Stimulated activated naive B cell treated with anti-CD40 and anti-IgM and Interleukin-4, amounts not matched to agents 10 μg/mL and 1 μg/mL and 100 μg/mL, for 72 hours (primary cell): Measurements from ENCODE around the gene KRTAP3-2.
A peak's percentile ranks its signal among the peaks of the same experiment; 100 is the strongest.

Experiments used
- ATAC-seq, 2 donors: fragments of 150-1000 bp; cut with Tn5 transposase; replicated peaks; 2 replicates each; pipeline ENCODE4 v1.10.0; 2021; ENCODE audit warnings: moderate library complexity in 1 of 2
- DNase-seq: peaks from one replicate; pipeline ENCODE4 v3.0.0; 2021
- H3K27ac Mint-ChIP-seq: one replicate; pipeline ENCODE4 v1.8.0; 2022; ENCODE audit warnings: mild to moderate bottlenecking, mixed read lengths
- H3K27me3 Mint-ChIP-seq, 2 donors: one replicate each; pipeline ENCODE4 v1.8.0; 2022; ENCODE audit warnings: mixed read lengths in 2 of 2
- H3K36me3 Mint-ChIP-seq, 2 donors: one replicate each; pipeline ENCODE4 v1.8.0; 2022; ENCODE audit warnings: mixed read lengths in 2 of 2, mild to moderate bottlenecking in 1 of 2
- H3K4me1 Mint-ChIP-seq, 2 donors: one replicate each; pipeline ENCODE4 v1.8.0; 2022; ENCODE audit warnings: mixed read lengths in 2 of 2, mild to moderate bottlenecking in 1 of 2
- H3K4me3 Mint-ChIP-seq, 2 donors: one replicate each; pipeline ENCODE4 v1.8.0; 2022; ENCODE audit warnings: mild to moderate bottlenecking in 2 of 2, mixed read lengths in 2 of 2, moderate library complexity in 1 of 2
- H3K9me3 Mint-ChIP-seq, 2 donors: one replicate each; pipeline ENCODE4 v1.8.0; 2022; ENCODE audit warnings: mixed read lengths in 2 of 2, mild to moderate bottlenecking in 1 of 2

Gene KRTAP3-2

DNA sequence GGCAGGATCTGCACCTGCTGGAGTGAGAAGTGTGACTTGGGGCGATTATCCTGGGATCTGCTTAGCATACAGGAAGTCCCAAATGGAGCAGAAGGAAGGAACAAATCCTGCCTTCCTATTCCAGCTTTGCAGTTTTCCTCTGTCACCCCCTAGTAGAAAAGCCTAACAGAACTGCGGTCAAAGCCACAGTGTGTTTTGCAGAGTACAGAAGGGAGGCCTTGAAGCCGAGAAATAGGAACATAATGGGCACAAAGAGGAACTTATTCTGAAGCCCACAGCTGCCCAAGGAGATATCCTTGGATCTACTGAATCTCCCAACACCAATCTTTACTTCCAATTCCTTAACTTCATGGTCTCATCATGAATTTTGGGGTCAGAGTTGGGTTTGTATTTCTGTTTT lies 18.8 kb upstream of the KRTAP3-2 start:
- Mint-ChIP-seq H3K27ac (no peak overlapping the region), H3K9me3 (peaks cover 4 to 5% of the 10 kb centered on the region in 2 donors), H3K4me1 (peaks cover 4 to 8% of the 10 kb centered on the region in 2 donors), H3K36me3 (peaks cover 0 to 4% of the 10 kb centered on the region in 2 donors), H3K27me3 (peaks cover 5 to 6% of the 10 kb centered on the region in 2 donors), H3K4me3 (no peak overlapping the region)
- DNase-seq, result no peak
- ATAC-seq, result no peak

DNA sequence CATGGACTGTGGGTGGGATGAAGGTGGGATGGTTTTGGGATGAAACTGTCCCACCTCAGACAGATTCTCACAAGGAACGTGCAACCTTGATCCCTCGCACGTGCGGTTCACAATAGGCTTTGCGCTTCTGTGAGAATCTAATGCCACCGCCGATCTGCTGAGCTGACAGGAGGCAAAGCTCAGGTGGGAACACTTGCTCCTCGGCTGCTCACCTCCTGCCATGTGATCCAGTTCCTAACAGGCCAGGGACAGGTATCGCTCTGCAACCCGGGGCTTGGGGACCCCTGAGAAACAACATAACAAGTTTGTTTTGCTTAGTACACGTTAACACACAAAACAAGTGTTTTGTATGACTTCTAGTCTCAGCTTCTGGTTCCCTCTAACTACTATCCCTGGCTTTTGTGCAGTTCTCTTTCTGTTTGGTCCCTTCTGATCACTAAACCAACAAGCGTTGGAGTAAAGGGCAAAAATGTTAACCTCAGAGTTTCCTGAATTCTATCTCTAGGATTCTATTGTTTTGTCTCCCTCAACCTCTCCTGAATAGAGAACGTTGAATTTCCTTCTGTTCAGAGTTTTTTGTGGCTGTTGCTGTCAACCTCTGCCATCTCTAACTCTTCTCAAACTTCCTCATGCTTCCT lies 17.0 kb upstream of the KRTAP3-2 start:
- Mint-ChIP-seq H3K4me1 (peaks cover 4 to 8% of the 10 kb centered on the region in 2 donors), H3K27me3 (peaks cover 0 to 3% of the 10 kb centered on the region in 2 donors), H3K27ac (no peak overlapping the region), H3K4me3 (no peak overlapping the region), H3K36me3 (peaks cover 0 to 4% of the 10 kb centered on the region in 2 donors), H3K9me3 (peaks cover 4 to 5% of the 10 kb centered on the region in 2 donors)
- DNase-seq (no peak), ATAC-seq (no peak)

DNA sequence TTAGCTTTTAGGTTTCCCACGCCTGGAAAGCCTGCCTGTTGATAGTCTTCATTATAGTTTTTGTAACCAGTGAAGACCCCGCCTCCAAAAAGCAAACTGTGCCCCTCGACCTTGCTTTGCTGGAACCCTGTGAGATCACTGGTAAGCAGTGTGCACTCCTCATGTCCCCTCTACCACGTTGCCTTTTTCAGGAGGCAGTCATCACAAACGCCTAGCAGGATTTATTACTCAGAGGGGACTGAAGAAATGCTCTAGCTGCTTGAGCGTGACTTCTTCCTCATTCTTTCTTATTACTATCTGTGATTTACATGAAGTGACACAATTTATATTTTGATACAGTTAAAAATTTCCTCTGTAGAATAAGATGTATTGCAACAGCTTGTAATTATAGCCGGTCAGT lies 15.7 kb upstream of the KRTAP3-2 start:
- H3K4me3 Mint-ChIP-seq, result no peak overlapping the region

DNA sequence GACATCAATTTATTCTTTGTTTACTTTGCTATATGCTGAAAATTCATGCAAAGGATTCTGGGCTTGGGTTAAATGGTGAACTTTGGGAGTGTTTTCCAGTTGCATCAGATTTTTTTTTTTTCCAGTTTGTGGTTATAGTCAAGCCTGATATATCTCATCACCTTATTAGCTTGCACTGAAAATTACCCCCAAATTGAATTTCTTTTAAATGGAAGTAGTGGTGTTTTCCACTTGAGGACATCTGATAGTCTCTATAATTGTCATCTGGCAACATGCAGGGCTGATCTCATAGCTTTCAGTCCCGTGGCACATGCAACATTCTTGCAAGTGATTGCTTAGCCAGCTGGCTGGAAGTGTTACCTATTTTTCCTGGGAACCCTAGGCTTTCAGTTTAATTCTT lies 13.9 kb upstream of the KRTAP3-2 start:
- DNase-seq (no peak), ATAC-seq (no peak)
- H3K27me3 Mint-ChIP-seq, result peaks cover 0 to 3% of the 10 kb centered on the region in 2 donors
- no peak overlapping the region for H3K27ac Mint-ChIP-seq
- peaks cover 5 to 8% of the 10 kb centered on the region in 2 donors for H3K4me1 Mint-ChIP-seq
- H3K36me3 Mint-ChIP-seq, result no peaks in the 10 kb centered on the region
- H3K9me3 Mint-ChIP-seq, result no peaks in the 10 kb centered on the region
- H3K4me3 Mint-ChIP-seq, result no peak overlapping the region

More for the DNA sequence above, 15.7 kb upstream of the KRTAP3-2 start:
- H3K36me3 Mint-ChIP-seq, result no peaks in the 10 kb centered on the region
- H3K9me3 Mint-ChIP-seq, result no peaks in the 10 kb centered on the region
- peaks cover 0 to 3% of the 10 kb centered on the region in 2 donors for H3K27me3 Mint-ChIP-seq
- ATAC-seq, result peak; percentile 29 to 57
- peaks cover 4 to 8% of the 10 kb centered on the region in 2 donors for H3K4me1 Mint-ChIP-seq
- DNase-seq, result no peak
- no peak overlapping the region for H3K27ac Mint-ChIP-seq

DNA sequence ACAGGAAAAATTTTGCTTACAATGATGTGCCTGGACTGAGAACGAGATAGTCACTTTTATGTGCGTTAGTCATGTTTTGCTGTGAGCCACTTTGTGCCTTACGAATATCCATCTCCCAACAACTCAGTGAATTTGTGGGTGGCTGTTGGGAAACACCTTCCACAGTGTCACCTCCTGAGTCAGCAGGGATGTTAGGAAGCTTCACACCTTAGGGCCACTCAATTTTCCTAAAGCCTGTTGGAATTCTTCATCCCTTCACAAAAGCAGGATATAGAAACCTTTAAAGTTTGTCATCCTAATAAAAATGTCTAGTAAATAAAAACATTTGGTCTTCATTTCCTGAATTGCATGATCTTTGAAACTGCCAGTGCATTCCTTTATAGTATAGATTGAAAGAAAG lies 13.5 kb upstream of the KRTAP3-2 start:
- Mint-ChIP-seq H3K4me3 (no peak overlapping the region), H3K4me1 (peaks cover 5 to 8% of the 10 kb centered on the region in 2 donors), H3K27ac (no peak overlapping the region), H3K36me3 (no peaks in the 10 kb centered on the region), H3K9me3 (no peaks in the 10 kb centered on the region), H3K27me3 (peaks cover 0 to 3% of the 10 kb centered on the region in 2 donors)
- no peak for DNase-seq
- no peak for ATAC-seq

DNA sequence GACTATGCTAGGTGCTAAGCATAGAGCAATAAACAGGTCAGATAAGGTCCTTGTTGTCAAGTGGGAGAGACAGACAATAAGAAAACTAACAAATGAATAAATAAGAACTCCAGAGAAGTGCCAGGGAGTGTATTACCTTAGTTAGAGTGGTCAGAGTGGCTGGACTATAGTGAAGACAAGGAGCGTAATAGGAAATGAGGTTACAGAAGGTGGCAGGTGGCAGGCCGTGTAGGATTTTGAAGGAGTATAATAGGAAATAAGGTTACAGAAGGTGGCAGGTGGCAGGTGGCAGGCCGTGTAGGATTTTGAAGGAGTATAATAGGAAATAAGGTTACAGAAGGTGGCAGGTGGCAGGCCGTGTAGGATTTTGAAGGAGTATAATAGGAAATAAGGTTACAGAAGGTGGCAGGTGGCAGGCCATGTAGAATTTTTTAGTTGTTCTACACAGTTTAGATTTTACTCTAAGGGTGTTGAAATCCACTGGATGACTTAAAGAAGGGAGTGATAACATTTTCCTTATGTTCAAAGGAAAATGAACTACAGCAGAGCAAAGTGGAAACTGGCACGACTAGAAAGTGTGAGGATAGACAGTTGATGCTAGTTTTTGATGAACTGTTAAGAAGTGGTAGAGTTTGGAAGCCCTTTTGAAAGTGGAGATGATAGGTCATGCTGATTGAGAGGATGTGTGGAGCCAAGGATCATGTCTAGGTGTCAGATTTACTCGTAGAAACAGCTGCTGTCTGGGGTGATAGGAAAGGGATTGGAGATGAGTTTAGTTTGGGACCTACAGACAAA lies 12.8 kb upstream of the KRTAP3-2 start:
- ATAC-seq (no peak), DNase-seq (no peak)
- Mint-ChIP-seq H3K27ac (no peak overlapping the region), H3K4me1 (peaks cover 5 to 8% of the 10 kb centered on the region in 2 donors), H3K27me3 (peaks cover 0 to 3% of the 10 kb centered on the region in 2 donors), H3K36me3 (no peaks in the 10 kb centered on the region), H3K9me3 (no peaks in the 10 kb centered on the region), H3K4me3 (no peak overlapping the region)

DNA sequence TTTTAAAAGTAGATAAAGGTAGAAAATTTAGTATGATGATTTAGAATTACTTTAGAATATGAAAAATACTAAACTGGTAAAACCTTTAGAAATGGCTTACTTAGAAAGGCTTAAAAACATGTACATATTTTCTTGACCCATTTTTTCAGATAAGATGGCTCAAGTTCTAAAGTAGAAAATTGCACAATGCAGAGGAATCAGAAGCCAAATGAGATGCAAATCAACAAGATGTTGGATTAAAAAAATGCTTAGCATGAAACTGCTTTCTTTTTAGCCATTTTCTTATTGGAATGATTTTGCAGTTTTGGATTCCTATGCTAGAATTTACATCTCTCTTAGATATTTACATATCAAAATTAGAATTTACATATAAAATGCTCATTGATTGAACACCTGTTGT lies 10.7 kb upstream of the KRTAP3-2 start:
- DNase-seq (no peak), ATAC-seq (no peak)
- Mint-ChIP-seq H3K4me3 (no peak overlapping the region), H3K4me1 (peaks cover 3% of the 10 kb centered on the region in 2 donors), H3K27ac (no peak overlapping the region), H3K9me3 (no peaks in the 10 kb centered on the region), H3K36me3 (no peaks in the 10 kb centered on the region), H3K27me3 (peaks cover 0 to 7% of the 10 kb centered on the region in 2 donors)

DNA sequence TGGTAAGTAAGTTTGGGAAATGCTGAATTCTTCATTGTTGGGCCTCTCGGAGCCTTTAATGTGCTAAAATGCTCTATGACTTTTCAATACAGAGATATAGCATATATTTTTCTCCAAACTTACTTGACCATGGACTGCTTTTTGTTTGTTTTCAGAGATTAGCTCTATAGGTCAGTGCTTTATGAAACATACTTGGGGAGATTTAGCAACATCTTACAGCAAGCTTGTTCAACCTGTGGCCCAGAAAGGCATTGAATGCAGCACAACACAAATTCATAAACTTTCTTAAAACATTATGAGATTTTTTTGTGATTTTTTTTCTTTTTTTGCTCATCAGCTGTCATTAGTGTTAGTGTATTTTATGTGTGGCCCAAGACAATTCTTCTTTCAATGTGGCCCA lies 10.2 kb upstream of the KRTAP3-2 start:
- Mint-ChIP-seq H3K27ac (no peak overlapping the region), H3K36me3 (no peaks in the 10 kb centered on the region), H3K4me1 (peaks cover 0 to 1% of the 10 kb centered on the region in 2 donors), H3K27me3 (peaks cover 0 to 7% of the 10 kb centered on the region in 2 donors), H3K4me3 (no peak overlapping the region), H3K9me3 (no peaks in the 10 kb centered on the region)
- no peak for ATAC-seq
- no peak for DNase-seq

DNA sequence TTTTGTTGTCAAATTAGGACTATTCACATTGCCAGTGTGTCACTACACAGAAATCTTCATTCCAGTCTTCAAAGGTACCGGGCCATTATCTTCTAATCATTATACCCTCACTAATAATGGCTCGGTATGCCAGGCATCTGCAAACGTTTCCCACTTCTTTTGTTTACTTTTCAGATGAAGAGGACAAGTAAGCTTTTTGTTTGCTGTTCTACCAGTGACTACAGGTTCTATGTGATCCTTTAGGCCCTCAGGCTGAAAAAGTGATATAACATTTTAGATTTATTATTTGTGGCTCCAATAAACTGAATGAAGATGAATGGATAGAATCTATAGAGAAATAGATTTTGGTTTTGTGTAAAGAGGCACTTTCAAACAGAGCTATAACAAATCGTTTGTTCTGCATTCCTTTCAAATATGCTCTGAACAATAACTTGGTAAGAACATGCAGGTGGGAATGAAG lies 9.6 kb upstream of the KRTAP3-2 start:
- Mint-ChIP-seq H3K9me3 (no peaks in the 10 kb centered on the region), H3K4me1 (peaks cover 0 to 1% of the 10 kb centered on the region in 2 donors), H3K27ac (no peak overlapping the region), H3K27me3 (peaks cover 0 to 7% of the 10 kb centered on the region in 2 donors), H3K4me3 (no peak overlapping the region), H3K36me3 (no peaks in the 10 kb centered on the region)
- DNase-seq (no peak), ATAC-seq (no peak)

DNA sequence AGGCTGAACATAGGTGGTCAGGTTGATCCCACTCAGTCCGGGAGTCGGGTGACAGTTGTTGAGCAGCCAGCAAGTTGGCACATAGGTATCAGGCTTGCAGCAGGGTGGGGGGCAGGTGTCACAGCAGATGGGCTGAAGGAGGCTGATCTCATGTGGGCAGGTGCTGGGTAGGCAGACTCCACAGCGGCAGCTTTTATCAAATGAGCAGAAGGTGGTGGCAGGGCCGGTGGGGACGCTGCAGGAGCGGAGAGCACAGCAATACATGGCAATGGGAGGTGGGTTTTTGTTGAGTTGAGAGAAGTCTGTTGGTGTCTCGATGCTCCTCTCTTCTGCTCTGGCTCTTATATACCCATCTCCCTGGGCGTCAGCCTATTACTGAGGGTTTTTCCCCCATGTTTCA lies 9.1 kb upstream of the KRTAP3-2 start, which contains the start of gene KRTAP3-1:
Gene KRTAP3-1, minus strand, starts transcription at position 318 of the 400 bp plus-strand sequence. Its CDS starts 54 bp downstream, at position 264.
- Mint-ChIP-seq H3K27ac (no peak within 1 kb of the TSS), H3K36me3 (no peaks in the 10 kb centered on the region), H3K4me3 (no peak within 1 kb of the TSS), H3K27me3 (peaks cover 0 to 11% of the 10 kb centered on the region in 2 donors), H3K9me3 (no peaks in the 10 kb centered on the region), H3K4me1 (peaks cover 0 to 1% of the 10 kb centered on the region in 2 donors)
- no peak for ATAC-seq
- DNase-seq, result no peak

DNA sequence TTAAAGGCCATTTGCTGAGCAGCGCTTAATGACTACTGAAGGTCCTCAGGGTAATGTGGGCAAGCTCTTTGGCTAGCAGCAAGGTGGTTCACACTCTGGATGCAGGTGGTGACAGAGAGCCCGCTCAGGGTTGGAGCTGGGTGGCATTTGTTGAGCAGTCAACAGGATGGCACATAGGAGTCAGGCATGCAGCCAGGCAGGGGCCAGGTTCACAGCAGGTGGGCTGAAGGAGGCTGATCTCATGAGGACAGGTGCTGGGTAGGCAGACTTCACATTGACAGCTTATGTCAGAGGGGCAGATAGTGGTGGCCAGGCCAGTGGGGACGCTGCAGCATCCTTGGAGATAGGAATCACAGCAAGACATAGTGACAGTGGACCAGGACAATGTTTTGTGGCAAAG lies 4.7 kb upstream of the KRTAP3-2 start:
- H3K36me3 Mint-ChIP-seq, result no peaks in the 10 kb centered on the region
- H3K4me1 Mint-ChIP-seq, result peaks cover 0 to 1% of the 10 kb centered on the region in 2 donors
- peaks cover 13 to 16% of the 10 kb centered on the region in 2 donors for H3K27me3 Mint-ChIP-seq
- DNase-seq (no peak), ATAC-seq (no peak)
- H3K9me3 Mint-ChIP-seq, result no peaks in the 10 kb centered on the region
- H3K4me3 Mint-ChIP-seq, result no peak overlapping the region
- H3K27ac Mint-ChIP-seq, result no peak overlapping the region

DNA sequence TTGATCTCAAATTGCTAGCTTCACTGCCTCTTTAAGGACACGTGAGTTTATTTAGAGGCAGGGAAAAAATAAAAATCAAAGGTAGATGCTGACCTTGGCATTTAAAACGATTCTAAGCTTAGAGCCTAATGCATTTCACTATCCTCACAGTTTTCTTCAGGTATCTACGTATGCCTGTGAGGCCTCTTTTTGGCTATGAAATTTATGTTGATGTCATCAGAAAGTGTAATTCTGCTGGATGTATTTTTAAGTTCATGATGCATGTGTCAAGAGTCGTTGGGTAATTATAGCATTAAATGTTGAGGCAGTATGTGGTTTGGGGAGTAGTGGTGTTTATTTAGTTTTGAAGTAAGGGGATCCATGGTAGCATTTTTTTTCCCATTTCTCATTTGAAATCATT lies 4.2 kb upstream of the KRTAP3-2 start:
- H3K9me3 Mint-ChIP-seq, result no peaks in the 10 kb centered on the region

DNA sequence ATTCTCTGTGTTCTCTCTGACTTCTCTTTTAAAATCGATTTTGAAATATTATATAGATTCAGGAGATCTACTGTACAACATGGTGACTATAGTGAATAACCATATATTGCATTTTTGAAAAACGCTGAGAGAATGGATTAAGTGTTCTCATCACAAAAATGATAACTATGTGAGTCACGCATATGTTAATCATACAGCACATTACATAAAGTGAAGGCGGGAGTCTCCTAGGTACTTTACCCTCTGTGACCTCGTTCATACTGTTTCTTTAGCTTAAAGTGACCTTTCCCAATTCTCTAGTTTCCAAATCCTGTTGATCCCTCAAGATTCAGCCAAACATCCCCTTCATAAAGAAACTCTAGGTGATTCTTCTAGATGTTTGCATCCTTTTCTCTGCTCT lies 3.1 kb upstream of the KRTAP3-2 start:
- H3K9me3 Mint-ChIP-seq, result no peaks in the 10 kb centered on the region
- peaks cover 21% of the 10 kb centered on the region in 2 donors for H3K27me3 Mint-ChIP-seq
- no peaks in the 10 kb centered on the region for H3K36me3 Mint-ChIP-seq
- DNase-seq (no peak), ATAC-seq (no peak)
- H3K4me1 Mint-ChIP-seq, result no peaks in the 10 kb centered on the region
- no peak overlapping the region for H3K27ac Mint-ChIP-seq
- no peak overlapping the region for H3K4me3 Mint-ChIP-seq

More for the DNA sequence above, 4.2 kb upstream of the KRTAP3-2 start:
- DNase-seq, result no peak
- no peaks in the 10 kb centered on the region for H3K36me3 Mint-ChIP-seq
- H3K27ac Mint-ChIP-seq, result no peak overlapping the region
- no peak for ATAC-seq
- H3K4me1 Mint-ChIP-seq, result peaks cover 0 to 1% of the 10 kb centered on the region in 2 donors
- H3K27me3 Mint-ChIP-seq, result peaks cover 15 to 20% of the 10 kb centered on the region in 2 donors
- no peak overlapping the region for H3K4me3 Mint-ChIP-seq

DNA sequence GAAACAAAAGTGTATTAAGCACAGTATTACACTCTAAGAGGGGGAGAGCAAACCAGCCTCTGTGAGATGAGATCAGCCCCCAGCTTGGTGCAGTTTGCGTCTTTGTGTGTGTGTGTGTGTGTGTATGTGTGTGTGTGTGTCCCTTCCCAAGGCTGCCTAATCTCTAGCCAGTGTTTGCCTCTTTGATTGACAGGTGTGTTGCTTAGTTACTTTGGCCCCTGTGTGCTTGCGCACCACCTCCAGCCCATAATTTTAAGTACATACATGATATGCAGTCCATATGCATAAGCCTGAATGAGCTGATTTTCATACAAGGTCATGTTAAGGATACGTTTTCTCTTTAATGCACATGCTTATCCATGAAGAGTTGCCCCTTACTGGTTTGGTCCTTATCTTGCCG lies 2.1 kb upstream of the KRTAP3-2 start:
- H3K36me3 Mint-ChIP-seq, result no peaks in the 10 kb centered on the region
- H3K4me1 Mint-ChIP-seq, result no peaks in the 10 kb centered on the region
- H3K9me3 Mint-ChIP-seq, result no peaks in the 10 kb centered on the region
- no peak for ATAC-seq
- H3K27ac Mint-ChIP-seq, result no peak overlapping the region
- H3K4me3 Mint-ChIP-seq, result no peak overlapping the region
- peaks cover 27 to 31% of the 10 kb centered on the region in 2 donors for H3K27me3 Mint-ChIP-seq
- no peak for DNase-seq

DNA sequence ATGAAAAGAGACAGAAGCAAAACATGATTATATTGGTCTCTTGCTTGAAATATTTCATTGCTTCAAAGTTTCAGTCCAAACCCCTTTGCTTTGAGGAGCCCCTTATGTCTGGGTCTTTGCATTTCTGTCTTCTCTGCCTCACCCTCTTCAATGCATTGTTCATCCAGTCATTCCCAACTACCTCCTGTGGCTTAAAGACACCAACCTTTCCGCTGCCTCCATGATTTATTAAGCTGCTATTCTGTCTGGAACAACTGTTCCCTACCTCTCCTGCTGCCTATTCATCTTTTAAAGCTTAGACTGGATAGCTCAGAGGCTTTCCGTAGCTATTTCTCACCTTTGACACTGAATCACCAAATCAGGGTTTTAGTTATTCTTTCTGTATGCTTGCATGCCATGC lies 2.3 kb downstream of the KRTAP3-2 start:
- Mint-ChIP-seq H3K9me3 (no peaks in the 10 kb centered on the region), H3K36me3 (peaks cover 0 to 2% of the 10 kb centered on the region in 2 donors), H3K4me3 (no peak overlapping the region), H3K27me3 (peaks cover 32 to 53% of the 10 kb centered on the region in 2 donors), H3K4me1 (no peaks in the 10 kb centered on the region), H3K27ac (no peak overlapping the region)
- DNase-seq (no peak), ATAC-seq (no peak)
